GM18508 (cell line): ENCODE measurements around the gene IMMT.

ENCODE experiments used
- ATAC-seq: cut with Tn5 transposase; IDR thresholded peaks from one replicate; pipeline ENCODE4 v1.9.1; 2021; ENCODE audit warnings: moderate number of reproducible peaks; ENCODE audit not compliant: insufficient read depth, unreplicated experiment

IMMT gene

GRCh38 chr2:86226636-86227520, 31.6 kb upstream of the IMMT start:
- ATAC-seq = no peak

GRCh38 chr2:86226070-86226469, 30.8 kb upstream of the IMMT start:
- no peak for ATAC-seq

GRCh38 chr2:86225581-86225980, 30.3 kb upstream of the IMMT start:
- ATAC-seq = no peak

GRCh38 chr2:86224645-86225355, 29.5 kb upstream of the IMMT start:
- no peak for ATAC-seq

GRCh38 chr2:86223927-86224560, 28.8 kb upstream of the IMMT start:
- ATAC-seq = no peak

GRCh38 chr2:86223140-86223926, 28.1 kb upstream of the IMMT start:
- ATAC-seq = no peak

- ATAC-seq = no peak
These were observed 25.9 kb upstream of the IMMT start for GRCh38 chr2:86221066-86221684.

- no peak for ATAC-seq
These were observed 24.6 kb upstream of the IMMT start for GRCh38 chr2:86219896-86220295.

- ATAC-seq = no peak
These were observed 22.9 kb upstream of the IMMT start for GRCh38 chr2:86218124-86218523.

- ATAC-seq = no peak
These were observed 21.6 kb upstream of the IMMT start for GRCh38 chr2:86216575-86217555.

GRCh38 chr2:86214503-86214832, 19.2 kb upstream of the IMMT start:
- ATAC-seq = no peak

GRCh38 chr2:86213699-86214502, 18.6 kb upstream of the IMMT start:
- ATAC-seq = no peak

- no peak for ATAC-seq
These were observed 17.8 kb upstream of the IMMT start for GRCh38 chr2:86213056-86213455.

GRCh38 chr2:86211796-86212188, 16.5 kb upstream of the IMMT start:
- ATAC-seq = no peak

- ATAC-seq = no peak
These were observed 16.0 kb upstream of the IMMT start for GRCh38 chr2:86211033-86211795.

GRCh38 chr2:86204458-86204857, 9.2 kb upstream of the IMMT start:
- no peak for ATAC-seq

- no peak for ATAC-seq
These were observed 8.4 kb upstream of the IMMT start for GRCh38 chr2:86203614-86204013.
